Measurements from ENCODE around the gene NDUFS7.

The NDUFS7 gene

DNA sequence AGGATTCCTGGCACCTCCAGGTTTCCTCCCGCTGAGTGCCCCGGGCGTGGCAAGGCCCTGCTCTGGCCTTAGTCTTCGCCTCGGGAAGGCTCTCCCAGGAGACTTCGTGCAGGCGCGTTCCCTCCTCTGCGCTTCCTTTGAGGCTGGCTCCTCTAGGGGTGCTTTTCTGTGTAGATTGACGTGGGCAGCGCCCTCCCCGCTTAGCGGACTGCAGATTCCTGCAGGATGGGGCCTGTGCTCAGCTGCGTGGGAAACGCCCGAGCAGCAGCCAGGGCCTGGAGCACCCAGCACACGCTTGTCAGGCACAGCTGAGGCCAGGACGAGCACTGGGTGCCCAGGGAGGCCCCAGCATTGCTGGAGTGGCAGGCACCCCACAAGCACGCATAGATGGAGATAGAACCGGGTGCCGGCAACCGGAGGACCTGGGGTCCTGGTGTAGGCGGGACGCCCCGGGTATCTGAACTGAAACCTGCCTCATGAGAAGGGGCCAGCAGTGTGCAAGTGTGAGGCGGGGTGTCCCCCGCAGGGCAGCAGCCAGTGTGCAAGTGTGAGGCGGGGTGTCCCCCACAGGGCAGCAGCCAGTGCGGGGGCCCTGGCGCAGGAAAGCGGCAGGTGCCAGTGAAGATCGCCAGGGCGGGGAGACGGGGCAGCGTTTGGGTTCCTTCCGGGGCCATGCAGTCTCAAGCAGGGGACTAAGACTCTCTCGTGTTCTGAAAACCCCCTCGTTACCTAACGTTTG is 3.4 kb downstream of the NDUFS7 start:
- no peak for DNase-seq (ENCODE audit: low spot score)

DNA sequence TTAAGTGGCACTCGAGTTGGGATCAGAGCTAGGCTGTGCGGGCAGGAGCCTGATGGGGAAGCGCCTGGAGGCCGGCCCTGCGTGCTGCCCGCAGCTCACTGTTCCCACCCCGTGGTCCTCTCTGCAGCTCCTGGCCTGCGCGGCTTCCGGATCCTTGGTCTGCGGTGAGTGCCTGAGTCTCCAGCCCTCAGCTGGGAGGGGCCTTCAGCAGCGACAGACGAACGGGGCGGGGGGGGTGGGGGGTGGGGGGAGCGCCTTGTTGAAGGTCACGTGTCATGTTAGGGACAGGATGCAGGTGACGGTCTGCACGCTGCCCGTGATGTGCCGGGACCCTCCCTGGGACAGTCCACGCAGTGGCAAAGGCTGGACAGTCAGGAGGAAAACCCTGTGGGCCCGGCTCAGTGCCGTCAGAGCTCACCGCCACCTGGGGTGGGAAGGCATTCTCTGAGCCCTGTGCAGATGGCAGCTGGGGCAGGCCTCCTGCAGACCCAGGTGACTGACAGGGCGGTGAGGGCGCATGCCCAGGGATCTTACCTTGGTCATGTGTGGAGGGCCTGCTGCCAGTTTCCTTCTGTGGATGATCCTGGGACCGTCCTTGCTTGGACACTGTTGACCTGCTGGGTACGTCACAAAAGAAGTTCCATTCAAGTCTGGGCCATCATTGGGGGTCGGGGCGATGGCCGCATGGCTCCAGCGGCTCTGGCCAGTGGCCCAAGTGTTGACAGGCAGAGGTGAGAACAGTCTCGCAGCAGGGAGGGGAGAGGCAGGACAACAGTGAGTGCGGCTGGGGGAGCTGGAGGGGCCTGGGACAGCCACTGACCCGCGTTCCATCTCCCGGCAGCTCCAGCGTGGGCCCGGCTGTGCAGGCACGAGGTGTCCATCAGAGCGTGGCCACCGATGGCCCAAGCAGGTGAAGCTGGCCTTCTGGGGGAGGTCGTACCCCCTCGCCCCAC is 4.3 kb downstream of the NDUFS7 start:
- no peak for DNase-seq (ENCODE audit: low spot score)

DNA sequence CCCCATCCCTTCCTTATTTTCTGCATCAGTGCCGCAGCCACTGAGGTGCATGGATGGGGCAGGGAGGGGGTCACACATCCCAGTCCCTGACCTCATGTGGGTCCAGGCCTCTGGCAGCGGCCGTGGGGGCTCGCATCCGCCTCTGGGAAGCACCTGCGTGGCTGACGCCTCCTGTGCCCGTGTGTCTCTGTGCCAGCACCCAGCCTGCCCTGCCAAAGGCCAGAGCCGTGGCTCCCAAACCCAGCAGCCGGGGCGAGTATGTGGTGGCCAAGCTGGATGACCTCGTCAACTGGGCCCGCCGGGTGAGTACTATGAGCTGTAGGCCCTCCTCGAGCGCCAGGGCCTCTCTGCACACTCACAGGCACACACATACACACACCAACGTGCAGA is 4.9 kb downstream of the NDUFS7 start:
- DNase-seq (ENCODE audit: low spot score), result no peak

DNA sequence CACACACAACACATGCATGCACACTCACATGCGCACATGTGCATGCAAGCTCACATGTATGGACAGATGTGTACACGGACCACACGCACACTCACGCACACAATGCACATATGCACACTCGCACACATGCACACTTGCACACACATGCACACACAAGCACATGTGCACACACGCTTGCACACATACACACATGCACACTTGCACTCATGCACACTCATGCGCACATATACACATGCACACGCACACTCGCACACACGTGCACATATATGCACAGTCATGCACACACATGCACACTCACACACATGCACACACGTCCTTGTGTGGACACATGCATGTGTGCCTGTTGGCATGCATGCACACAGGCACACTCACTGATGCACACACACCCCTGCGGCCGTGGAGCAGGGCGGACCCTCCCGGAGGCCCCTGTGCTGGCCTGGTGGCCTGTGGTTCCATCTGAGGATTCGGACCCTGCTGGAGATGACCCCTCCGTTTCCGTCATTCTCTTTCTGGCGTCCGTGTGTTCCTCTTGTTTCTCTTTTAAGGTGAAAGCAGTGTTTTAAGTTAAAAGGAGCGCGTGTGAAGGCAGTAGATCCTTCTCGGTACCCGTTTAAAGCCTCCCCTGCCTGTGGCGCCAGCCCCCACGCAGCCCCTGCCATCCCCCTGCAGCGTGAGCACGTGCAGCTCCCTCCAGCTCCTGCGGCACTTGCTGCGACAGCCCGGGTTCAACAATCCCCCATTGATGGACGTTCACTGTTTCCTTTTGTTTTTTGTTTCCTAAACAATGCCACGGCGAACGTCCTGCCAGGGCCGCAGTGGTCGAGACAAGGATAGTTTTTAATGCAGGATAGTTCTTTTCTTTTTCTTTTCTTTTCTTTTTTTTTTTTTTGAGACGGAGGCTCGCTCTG is 5.6 kb downstream of the NDUFS7 start:
- no peak for DNase-seq (ENCODE audit: low spot score)

DNA sequence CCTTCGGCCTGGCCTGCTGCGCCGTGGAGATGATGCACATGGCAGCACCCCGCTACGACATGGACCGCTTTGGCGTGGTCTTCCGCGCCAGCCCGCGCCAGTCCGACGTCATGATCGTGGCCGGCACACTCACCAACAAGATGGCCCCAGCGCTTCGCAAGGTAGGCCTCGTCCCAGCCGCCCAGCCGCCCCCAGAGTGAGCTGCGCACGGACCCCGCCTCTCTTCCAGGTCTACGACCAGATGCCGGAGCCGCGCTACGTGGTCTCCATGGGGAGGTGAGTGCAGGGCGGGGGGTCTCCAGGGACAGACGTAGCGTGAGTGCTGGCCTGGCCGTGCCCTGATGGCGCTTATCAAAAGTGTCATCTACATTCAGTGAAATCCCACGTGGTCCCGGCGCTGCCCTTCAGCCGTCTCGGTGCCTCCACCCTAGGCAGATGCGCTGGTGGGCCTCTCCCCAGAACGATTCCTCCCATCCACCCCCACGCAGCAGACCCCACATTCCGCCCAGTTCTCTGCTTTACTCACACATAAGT is 7.2 kb downstream of the NDUFS7 start:
- DNase-seq (ENCODE audit: low spot score), result no peak

DNA sequence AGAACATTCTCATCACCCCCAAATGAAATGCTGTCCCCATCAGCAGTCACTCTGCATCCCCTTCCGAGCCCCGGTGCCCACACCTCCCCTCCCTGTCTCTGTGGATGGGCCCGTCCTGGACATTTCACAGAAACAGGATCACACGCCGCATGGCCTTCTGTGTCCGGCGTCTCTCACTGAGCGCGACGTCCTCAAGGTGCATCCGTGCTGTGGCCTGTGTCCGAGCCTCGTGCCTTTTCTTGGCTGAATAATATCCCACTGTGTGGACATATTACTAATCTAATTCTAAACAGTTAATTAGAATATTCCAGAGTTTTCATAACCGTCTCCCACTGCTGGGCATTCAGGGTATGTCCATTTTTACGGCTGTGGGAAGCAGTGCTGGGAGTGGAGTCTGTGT is 8.7 kb downstream of the NDUFS7 start:
- no peak for DNase-seq (ENCODE audit: low spot score)

DNA sequence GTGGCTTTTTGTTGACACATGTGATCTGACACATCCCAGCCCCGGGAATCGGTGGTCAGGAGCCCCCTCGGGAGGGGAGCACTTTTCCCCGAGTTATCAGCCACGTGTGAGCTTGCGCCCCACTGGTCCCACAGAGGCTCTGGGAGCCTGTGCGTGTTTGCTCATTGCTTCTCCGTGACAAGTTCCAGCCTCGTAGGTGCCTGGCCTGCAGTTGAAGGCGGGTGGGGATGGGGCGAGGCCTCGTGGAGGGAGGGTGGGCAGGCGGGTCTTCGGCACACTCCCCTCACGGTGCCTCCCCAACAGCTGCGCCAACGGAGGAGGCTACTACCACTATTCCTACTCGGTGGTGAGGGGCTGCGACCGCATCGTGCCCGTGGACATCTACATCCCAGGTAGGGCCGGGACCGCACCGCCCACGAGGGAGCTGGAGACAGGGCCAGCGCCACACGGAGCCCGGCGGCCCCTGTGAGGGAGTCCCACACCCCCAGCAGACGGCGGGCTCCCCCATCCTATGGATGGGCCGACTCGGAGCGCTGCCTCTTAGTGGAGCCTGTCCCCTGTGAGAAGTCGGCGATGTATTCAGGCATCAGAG is 9.3 kb downstream of the NDUFS7 start:
- no peak for DNase-seq (ENCODE audit: low spot score)

DNA sequence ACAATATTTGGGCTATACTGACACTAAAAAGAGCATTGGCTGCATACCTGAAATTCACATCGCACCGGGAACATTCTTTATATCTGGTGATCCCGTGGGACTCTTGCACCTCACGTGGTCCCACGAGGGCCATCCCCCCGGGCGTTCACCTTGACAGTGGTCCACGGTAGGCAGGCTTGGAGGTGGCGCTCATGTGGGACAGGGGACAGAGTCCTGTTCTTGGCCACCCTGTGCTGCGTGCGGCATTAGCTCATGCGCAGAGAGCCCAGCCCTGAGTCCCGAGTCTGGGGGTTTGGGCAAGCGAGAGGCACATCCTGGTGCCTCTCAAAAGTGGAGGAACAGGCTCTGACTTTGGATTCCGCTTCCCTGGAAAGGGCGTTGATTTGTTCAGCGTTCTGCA is 10.1 kb downstream of the NDUFS7 start:
- DNase-seq (ENCODE audit: low spot score), result no peak

DNA sequence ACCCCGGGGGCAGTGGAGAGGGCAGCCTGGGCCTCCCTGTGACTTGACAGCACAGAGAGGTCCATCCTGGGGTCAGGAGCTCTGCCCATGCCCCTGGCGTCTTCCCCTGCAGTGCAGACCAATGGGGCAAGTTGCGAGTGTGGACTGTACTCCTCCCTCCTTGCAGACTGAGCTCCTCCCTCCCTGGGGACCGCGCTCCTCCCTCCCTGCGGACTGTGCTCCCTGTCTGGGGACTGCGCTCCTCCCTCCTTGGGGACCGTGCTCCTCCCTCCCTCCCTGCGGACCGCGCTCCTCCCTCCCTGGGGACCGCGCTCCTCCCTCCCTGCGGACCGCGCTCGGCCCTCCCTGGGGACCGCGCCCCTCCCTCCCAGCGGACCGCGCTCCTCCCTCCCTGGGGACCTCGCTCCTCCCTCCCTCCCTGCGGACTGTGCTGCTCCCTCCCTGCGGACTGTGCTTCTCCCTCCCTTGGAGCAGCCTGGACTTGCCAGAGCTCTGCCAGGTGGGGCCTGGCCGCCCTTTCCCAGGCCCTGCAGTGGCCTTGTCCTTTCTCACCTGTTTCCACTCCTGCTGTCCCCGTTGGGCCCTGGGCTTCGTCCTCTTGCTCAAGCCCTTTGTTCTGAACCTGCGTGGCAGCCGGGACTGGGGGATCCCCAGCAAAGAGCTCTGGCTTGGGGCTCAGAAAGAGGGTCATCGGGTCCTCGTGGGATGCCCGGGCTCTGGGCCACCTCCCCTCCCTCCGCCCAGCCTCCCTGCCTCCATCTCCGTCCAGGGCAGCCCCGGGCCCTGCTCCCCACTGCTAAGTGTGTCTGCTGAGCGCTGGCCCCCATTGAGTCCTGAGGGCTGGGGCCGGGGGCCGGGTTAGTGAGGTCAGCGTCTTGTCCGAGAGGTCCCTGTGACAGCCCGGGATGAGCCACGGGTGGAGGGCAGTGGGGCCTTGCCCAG is 10.8 kb downstream of the NDUFS7 start:
- no peak for DNase-seq (ENCODE audit: low spot score)

DNA sequence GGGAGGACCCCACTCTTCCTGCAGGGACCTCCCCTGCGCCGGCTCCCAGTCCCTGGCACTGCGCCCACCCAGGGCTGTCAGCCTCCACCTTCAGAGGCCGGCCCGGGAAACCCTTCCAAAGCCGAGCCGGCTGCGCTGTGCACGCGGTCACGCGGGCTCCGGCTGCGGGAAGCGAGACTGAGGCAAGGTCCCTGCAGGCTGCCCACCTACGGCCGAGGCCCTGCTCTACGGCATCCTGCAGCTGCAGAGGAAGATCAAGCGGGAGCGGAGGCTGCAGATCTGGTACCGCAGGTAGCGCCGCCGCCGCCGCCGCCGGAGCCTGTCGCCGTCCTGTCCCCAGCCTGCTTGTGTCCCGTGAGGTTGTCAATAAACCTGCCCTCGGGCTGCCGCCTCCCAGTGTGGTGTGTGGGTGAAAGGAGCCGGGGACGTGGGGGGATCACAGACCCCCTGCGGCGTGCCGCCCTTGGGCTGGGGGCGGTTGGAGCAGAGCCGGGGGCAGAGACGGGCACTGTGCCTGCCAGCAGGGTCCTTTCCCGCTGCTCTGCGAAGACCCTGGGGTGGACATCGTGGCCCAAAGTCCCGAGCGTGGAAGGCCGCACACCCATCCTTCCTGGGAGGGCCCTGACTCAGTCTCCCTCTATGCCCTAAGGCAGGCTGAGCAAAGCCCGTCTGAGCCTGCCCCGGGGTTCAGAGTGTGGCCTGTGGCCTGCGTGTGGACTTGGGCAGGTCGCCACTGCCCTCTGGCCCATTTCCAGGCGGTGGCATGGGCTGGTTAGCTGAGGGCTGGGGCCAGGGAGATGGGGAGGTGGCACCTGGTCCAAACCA is 11.7 kb downstream of the NDUFS7 start:
- no peak for DNase-seq (ENCODE audit: low spot score)

DNA sequence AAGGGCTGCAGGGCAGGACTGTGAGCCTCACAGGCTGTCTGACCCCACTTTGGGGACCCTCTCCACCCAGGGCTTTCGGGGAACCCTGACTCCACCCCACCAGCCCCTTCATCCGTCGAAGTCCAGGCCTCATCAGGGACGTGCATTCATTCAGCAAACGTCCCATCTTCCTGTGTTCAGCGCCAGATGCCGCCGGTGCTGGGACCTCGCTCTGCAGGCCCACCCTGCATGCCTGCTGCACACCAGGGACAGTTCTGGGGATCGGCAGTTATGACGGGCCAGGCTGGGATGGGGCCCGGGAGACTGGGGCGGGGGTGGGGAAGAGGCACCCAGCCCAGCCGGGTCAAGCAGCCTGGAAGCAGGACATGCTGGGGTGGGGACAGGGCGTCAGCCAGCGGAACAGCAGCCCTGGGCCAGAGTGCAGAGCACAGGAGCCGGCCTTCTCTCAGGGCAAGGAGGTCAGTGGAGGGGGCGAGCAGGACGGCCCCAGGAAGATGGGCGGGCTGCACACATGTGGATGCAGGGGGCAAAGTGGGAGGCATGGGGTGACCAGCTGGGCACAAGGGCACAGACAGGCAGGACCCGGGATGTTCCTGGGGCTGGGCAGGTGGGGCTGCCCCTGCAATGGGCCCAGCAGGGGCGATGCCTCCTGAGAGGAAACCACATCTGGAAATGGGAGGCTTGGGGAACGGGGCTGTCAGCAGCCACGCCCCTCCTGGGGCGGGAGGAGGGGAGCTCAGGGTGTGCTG is 12.5 kb downstream of the NDUFS7 start:
- no peak for DNase-seq (ENCODE audit: low spot score)

DNA sequence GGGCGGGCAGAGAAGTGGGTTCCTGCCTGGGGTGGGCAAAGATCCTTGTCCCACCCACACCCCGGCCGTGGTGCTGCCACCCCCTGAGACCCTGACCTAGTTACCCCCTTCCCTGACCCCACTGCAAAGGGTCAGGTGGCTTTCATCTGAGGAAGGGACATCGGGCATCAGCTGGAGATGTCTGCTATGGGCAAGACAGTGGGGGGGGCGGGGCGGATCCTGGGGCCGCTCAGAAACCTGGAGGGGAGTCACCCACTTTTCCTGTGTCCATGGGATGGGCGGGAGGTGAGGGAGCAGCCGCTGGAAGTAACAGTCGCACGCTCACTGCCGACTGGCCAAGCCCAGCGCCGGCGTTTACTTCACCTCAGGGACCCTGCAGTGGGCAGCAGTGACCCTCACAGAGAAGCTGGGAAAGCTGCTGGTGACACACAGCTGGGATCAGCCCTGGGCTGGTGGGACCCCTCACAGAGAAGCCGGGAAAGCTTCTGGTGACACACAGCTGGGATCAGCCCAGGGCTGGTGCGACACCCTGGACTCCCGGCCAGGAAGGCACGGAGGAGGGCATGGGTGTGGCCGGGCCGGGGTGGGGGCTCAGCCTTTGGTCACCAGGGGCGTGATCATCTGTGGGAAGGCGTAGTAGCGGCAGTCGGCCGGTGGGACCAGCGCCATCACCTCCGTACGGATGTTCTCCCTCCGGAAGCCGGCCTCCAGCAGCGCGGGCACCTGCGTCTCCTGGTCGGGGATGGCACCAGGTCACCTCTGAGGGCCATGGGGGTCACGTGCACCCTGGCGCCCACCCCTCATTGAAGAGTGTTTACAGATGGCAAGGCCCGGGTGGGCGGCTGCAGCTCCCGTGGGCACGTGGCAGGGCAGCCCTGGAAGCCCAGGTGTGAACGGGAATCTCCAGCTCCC is 13.3 kb downstream of the NDUFS7 start:
- DNase-seq (ENCODE audit: low spot score), result no peak

DNA sequence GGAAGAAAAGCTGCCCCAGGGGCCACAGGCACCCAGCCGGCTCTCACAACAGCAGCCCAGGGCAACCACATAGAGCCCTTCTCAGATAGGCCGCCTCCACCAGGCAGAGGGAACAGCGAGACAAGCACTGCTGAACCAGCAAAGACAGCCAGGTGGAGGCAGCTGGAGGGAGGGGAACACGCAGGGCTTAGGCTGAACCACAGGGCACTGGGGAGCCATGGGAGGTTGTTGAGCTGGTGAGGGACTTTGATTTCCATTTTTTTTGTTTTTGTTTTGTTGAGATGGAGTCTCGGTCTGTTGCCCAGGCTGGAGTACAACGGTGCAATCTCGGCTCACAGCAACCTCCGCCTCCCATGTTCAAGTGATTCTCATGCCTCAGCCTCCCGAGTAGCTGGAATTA is 14.1 kb downstream of the NDUFS7 start:
- DNase-seq (ENCODE audit: low spot score), result no peak

DNA sequence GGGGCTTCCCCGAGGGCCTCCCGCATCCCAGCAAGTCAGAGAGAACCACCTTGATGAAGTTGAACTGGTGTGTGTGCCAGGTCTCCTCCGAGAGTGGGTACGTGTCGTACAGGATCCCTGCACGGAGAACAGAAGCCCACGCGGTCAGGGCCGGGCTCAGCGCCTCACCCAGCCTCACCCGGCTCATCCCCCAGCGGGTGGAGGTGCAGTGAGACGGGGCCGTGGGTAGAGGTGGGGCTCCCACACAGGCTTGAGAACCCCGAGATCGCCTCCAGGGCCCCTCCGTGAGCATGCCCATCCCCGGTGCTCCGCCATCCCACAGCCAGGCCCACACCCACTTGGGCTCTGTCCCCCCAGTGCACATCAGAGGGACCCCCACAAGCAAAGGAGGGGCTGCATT is 15.4 kb downstream of the NDUFS7 start:
- DNase-seq (ENCODE audit: low spot score), result no peak

DNA sequence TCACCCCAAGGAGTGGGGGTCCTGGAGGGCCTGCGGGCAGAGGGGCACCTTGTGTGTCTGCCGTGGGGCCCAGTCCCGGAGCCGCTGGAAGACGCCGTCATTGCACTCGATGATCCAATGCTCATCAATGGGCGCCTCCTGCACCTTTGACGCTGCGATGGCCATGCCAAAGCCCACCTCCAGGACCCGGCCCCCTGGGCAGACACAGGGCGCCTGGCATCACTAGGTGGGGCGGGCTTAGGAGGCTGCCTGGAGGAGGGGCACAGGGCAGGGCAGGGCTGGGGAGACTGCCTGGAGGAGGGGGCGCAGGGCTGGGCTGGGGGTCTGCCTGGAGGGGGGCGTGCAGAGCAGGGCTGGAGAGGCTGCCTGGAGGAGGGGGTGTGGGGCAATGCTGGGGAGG is 16.0 kb downstream of the NDUFS7 start:
- DNase-seq (ENCODE audit: low spot score), result no peak

DNA sequence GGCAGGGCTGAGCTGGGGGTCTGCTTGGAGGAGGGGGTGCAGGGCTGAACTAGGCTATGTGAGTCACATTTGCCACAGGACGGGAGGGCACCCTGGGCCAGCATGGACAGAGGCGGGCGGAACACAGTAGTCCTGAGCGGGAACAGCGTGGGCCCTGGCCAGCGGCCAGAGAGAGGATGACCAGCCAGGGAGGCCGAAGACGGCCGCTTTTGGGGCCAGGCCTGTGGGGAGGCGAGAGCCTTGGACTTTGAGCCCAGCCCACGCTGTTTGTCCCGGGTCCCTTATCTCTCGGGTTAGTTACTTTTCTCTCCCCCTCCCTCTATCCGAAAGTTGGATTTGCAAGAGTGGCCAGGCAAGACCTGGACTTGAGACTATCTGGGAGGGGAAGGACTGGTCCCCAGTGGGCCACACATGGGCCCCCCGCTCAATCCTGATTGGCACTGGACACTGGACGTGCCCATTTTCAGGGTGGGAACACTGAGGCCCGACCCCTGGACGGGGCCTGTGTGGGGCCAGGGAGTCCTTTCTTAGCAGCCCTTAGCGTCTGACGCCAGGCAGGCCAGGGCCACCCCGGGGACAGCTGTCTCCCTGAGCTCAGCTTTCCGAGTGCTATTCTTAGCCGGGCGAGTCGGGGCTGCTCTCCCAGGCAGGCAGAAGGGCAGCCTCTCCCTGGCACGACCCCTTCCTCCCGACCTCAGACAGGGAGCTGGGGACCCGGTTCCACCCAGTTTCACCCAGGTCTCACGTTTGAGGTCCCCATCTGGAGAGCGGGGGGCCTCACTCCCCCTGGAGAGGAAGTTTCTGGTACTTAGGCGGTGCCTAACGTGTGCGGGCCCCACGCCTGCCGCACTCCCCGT is 16.8 kb downstream of the NDUFS7 start:
- DNase-seq (ENCODE audit: low spot score), result no peak
